ENCODE data around the gene LPXN.

LPXN gene

GRCh38 chr11:58579192-58580129 is 3.8 kb upstream of the LPXN start:
- peak; percentile 85 for TF ChIP-seq CTCF (IDR thresholded peaks at IDR 0.05)
- Histone ChIP-seq H3K27me3 (no peaks in the 10 kb centered on the region), H3K4me1 (ENCODE audit: control insufficient read depth in 1 of 2, insufficient read depth in 1 of 2, low read depth in 1 of 2, low read length in 1 of 2) (peaks cover 47 to 51% of the 10 kb centered on the region in 2 experiments), H3K36me3 (no peaks in the 10 kb centered on the region), H3K27ac (peak overlapping the region; percentile 98), H3K9me3 (no peaks in the 10 kb centered on the region), H3K4me3 (ENCODE audit: low read depth in 1 of 2, low read length in 1 of 2) (peak overlapping the region; percentile 75 to 99)

GRCh38 chr11:58578635-58579191 is 3.1 kb upstream of the LPXN start, which contains the start of gene ZFP91:
ZFP91 (plus strand) TSS chr11:58579063; CDS start chr11:58579282, 219 bp downstream.
- Histone ChIP-seq H3K27ac (peak within 1 kb of the TSS; percentile 98), H3K4me3 (ENCODE audit: low read depth in 1 of 2, low read length in 1 of 2) (peak within 1 kb of the TSS; percentile 75 to 99), H3K36me3 (no peaks in the 10 kb centered on the region), H3K4me1 (ENCODE audit: control insufficient read depth in 1 of 2, insufficient read depth in 1 of 2, low read depth in 1 of 2, low read length in 1 of 2) (peaks cover 54 to 58% of the 10 kb centered on the region in 2 experiments), H3K9me3 (no peaks in the 10 kb centered on the region), H3K27me3 (no peaks in the 10 kb centered on the region)
- no peak for TF ChIP-seq CTCF (IDR thresholded peaks at IDR 0.05)

GRCh38 chr11:58578136-58578634 is 2.5 kb upstream of the LPXN start:
- peak overlapping the region; percentile 75 to 99 for H3K4me3 ChIP-seq (ENCODE audit: low read depth in 1 of 2, low read length in 1 of 2)
- TF ChIP-seq CTCF (IDR thresholded peaks at IDR 0.05), result peak; percentile 4
- H3K4me1 ChIP-seq (ENCODE audit: control insufficient read depth in 1 of 2, insufficient read depth in 1 of 2, low read depth in 1 of 2, low read length in 1 of 2), result peaks cover 55 to 62% of the 10 kb centered on the region in 2 experiments
- peak overlapping the region; percentile 98 for H3K27ac ChIP-seq
- H3K9me3 ChIP-seq, result no peaks in the 10 kb centered on the region
- no peaks in the 10 kb centered on the region for H3K27me3 ChIP-seq
- H3K36me3 ChIP-seq, result no peaks in the 10 kb centered on the region

- Histone ChIP-seq H3K4me1 (ENCODE audit: control insufficient read depth in 1 of 2, insufficient read depth in 1 of 2, low read depth in 1 of 2, low read length in 1 of 2) (peaks cover 55 to 62% of the 10 kb centered on the region in 2 experiments), H3K9me3 (no peaks in the 10 kb centered on the region), H3K27me3 (no peaks in the 10 kb centered on the region), H3K27ac (peak overlapping the region; percentile 98), H3K4me3 (ENCODE audit: low read depth in 1 of 2, low read length in 1 of 2) (peak overlapping the region; percentile 75 to 99), H3K36me3 (no peaks in the 10 kb centered on the region)
- no peak for TF ChIP-seq CTCF (IDR thresholded peaks at IDR 0.05)
Observed at GRCh38 chr11:58577555-58578135, 2.0 kb upstream of the LPXN start.

GRCh38 chr11:58576887-58577471 is 1.3 kb upstream of the LPXN start:
- Histone ChIP-seq H3K36me3 (no peaks in the 10 kb centered on the region), H3K9me3 (no peaks in the 10 kb centered on the region), H3K4me1 (ENCODE audit: control insufficient read depth in 1 of 2, insufficient read depth in 1 of 2, low read depth in 1 of 2, low read length in 1 of 2) (peaks cover 55 to 62% of the 10 kb centered on the region in 2 experiments), H3K27ac (peak overlapping the region; percentile 98), H3K27me3 (no peaks in the 10 kb centered on the region), H3K4me3 (ENCODE audit: low read depth in 1 of 2, low read length in 1 of 2) (peak overlapping the region; percentile 75 to 99)
- TF ChIP-seq CTCF (IDR thresholded peaks at IDR 0.05), result no peak
